Body of pancreas (tissue), 4 donors: ENCODE measurements around the gene CDC42EP5.

Experiments used
- CTCF ChIP-seq, 7 experiments: fragments of 450-650 bp in 4 of 7; fragments of 200-600 bp in 3 of 7; sonication (generic) in 3 of 7; IDR thresholded peaks; one replicate each; pipeline ENCODE4 v1.5.1; 2016 to 2019; ENCODE audit warnings: antibody characterized with exemption in 7 of 7
- POLR2A ChIP-seq, 3 donors: fragments of 450-650 bp; IDR thresholded peaks; one replicate each; pipeline ENCODE4 v1.6.1; 2016; ENCODE audit warnings: antibody characterized with exemption in 3 of 3, mild to moderate bottlenecking in 2 of 3

- no peak for TF ChIP-seq CTCF (IDR thresholded peaks at IDR 0.05)
- TF ChIP-seq POLR2A (IDR thresholded peaks at IDR 0.05) = no peak
Measured at GRCh38 chr19:54507824-54508223, 34.7 kb upstream of the CDC42EP5 start.
